Hepatocyte (in vitro differentiated cells): ENCODE measurements around the gene S100A3. TPM values are rescaled to one million over a fixed set of nuclear protein-coding genes. Genes with fewer than 3 reads are reported as not detected.

Experiments used
- DNase-seq: peaks from one replicate; pipeline ENCODE4 v3.0.0-alpha.2; 2016; ENCODE audit warnings: low spot score
- H2AFZ ChIP-seq: fragments of 200-600 bp; sonication (generic); 2 replicates; pipeline ENCODE4 v1.6.0; 2016; ENCODE audit warnings: antibody characterized with exemption, mild to moderate bottlenecking
- H3K27ac ChIP-seq: fragments of 200-600 bp; sonication (generic); 2 replicates; pipeline ENCODE4 v1.5.1; 2016; ENCODE audit warnings: mild to moderate bottlenecking
- H3K27me3 ChIP-seq: fragments of 200-600 bp; sonication (generic); 2 replicates; pipeline ENCODE4 v1.6.1; 2016
- H3K36me3 ChIP-seq: fragments of 200-600 bp; sonication (generic); replicated peaks from 2 replicates; pipeline ENCODE4 v1.5.1; 2016; ENCODE audit warnings: low read depth; ENCODE audit not compliant: insufficient read depth
- H3K4me1 ChIP-seq: fragments of 200-600 bp; sonication (generic); 2 replicates; pipeline ENCODE4 v1.5.1; 2016; ENCODE audit warnings: mild to moderate bottlenecking, moderate library complexity; ENCODE audit not compliant: insufficient read depth
- H3K4me2 ChIP-seq: fragments of 200-600 bp; sonication (generic); 2 replicates; pipeline ENCODE4 v1.6.0; 2016
- H3K4me3 ChIP-seq: fragments of 200-600 bp; sonication (generic); 2 replicates; pipeline ENCODE4 v1.5.1; 2016; ENCODE audit warnings: mild to moderate bottlenecking
- H3K79me2 ChIP-seq: fragments of 200-600 bp; sonication (generic); 2 replicates; pipeline ENCODE4 v1.6.0; 2017; ENCODE audit warnings: mild to moderate bottlenecking
- H3K9me2 ChIP-seq: fragments of 200-600 bp; sonication (generic); replicated peaks from 2 replicates; pipeline ENCODE4 v1.6.0; 2017; ENCODE audit warnings: mild to moderate bottlenecking; ENCODE audit not compliant: insufficient read depth
- H3K9me3 ChIP-seq: fragments of 200-600 bp; sonication (generic); 2 replicates; pipeline ENCODE4 v1.5.1; 2016; ENCODE audit warnings: low read depth, mild to moderate bottlenecking
- H4K20me1 ChIP-seq: fragments of 200-600 bp; sonication (generic); 2 replicates; pipeline ENCODE4 v1.6.0; 2016; ENCODE audit warnings: mild to moderate bottlenecking; ENCODE audit not compliant: insufficient read depth, poor library complexity, severe bottlenecking
- EZH2 ChIP-seq: fragments of 200-600 bp; sonication (generic); IDR thresholded peaks from 2 replicates; pipeline ENCODE4 v1.6.1; 2016; ENCODE audit warnings: antibody characterized with exemption, mild to moderate bottlenecking, borderline replicate concordance
- EZH2phosphoT487 ChIP-seq: fragments of 200-600 bp; sonication (generic); IDR thresholded peaks from one replicate; pipeline ENCODE4 v1.6.1; 2018; ENCODE audit warnings: antibody characterized with exemption, mild to moderate bottlenecking, low read depth, moderate library complexity; ENCODE audit not compliant: unreplicated experiment, severe bottlenecking
- WGBS: methylation state at CpG from one replicate; pipeline ENCODE4 v1.1.6; 2016; ENCODE audit warnings: low lambda C conversion rate; ENCODE audit errors: missing lambda C conversion rate; 5-methylcytosine and 5-hydroxymethylcytosine counted together
- polyA plus RNA-seq: library from polyadenylated mRNA; unstranded; fragments of >200 nt; fragmentation: Nextera tagmentation; extraction: Ambion mirVana; gene quantifications from 2 replicates; pipeline ENCODE4 v1.2.1, GENCODE V29; 2016
- total RNA-seq: library from RNA; depleted of rRNA; stranded (reverse); fragments of >200 nt; gene quantifications from 2 replicates; pipeline ENCODE4 v1.2.3, GENCODE V29; 2014
- TF ChIP-seq, protein P1 (sequence below): fragments of 200-600 bp; sonication (generic); IDR thresholded peaks from 2 replicates; pipeline ENCODE4 v1.5.1; 2016; ENCODE audit warnings: antibody characterized with exemption, mild to moderate bottlenecking; ENCODE audit not compliant: poor library complexity

The S100A3 gene
- total and polyA plus RNA-seq, 2 experiments from 2014 or later, result 1.9 to 2.7 TPM

GRCh38 chr1:153546796-153547559, 2.1 kb downstream of the S100A3 start:
- no peak for DNase-seq
- Histone ChIP-seq H3K9me3 (no peaks in the 10 kb centered on the region), H3K4me2 (peak overlapping the region; percentile 63), H4K20me1 (no peaks in the 10 kb centered on the region), H3K4me1 (peaks cover 69% of the 10 kb centered on the region), H3K9me2 (no peaks in the 10 kb centered on the region), H3K27ac (peak overlapping the region; percentile 97), H2AFZ (no peak overlapping the region), H3K79me2 (peaks cover 9% of the 10 kb centered on the region), H3K4me3 (no peak overlapping the region), H3K36me3 (no peaks in the 10 kb centered on the region), H3K27me3 (no peaks in the 10 kb centered on the region)
- WGBS, result 64% methylated on average over 14 of the region's 14 CpGs
- TF ChIP-seq EZH2 (no peak), EZH2phosphoT487 (no peak)
- TF ChIP-seq, protein P1, sequence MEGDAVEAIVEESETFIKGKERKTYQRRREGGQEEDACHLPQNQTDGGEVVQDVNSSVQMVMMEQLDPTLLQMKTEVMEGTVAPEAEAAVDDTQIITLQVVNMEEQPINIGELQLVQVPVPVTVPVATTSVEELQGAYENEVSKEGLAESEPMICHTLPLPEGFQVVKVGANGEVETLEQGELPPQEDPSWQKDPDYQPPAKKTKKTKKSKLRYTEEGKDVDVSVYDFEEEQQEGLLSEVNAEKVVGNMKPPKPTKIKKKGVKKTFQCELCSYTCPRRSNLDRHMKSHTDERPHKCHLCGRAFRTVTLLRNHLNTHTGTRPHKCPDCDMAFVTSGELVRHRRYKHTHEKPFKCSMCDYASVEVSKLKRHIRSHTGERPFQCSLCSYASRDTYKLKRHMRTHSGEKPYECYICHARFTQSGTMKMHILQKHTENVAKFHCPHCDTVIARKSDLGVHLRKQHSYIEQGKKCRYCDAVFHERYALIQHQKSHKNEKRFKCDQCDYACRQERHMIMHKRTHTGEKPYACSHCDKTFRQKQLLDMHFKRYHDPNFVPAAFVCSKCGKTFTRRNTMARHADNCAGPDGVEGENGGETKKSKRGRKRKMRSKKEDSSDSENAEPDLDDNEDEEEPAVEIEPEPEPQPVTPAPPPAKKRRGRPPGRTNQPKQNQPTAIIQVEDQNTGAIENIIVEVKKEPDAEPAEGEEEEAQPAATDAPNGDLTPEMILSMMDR, result no peak

DNA sequence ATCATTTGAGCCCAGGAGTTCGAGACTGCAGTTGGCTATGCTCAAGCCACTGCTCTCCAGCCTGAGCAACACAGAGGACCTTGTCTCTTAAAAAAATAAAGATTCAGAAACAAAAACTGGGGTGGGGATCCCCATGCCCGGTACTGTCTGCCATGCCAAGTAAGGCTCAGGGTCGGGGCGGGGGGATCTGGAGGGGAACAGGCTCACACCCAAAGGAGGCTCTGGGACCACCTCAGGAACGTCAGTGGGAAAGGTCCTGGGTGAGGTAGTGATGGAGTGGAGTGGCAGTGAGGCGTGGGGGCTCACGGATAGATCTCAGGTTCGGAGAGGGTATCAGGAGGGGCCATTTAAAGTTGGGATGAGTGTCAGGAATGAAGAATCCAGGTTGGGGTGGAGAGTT, 2.7 kb downstream of the S100A3 start:
- Histone ChIP-seq H3K4me2 (peak overlapping the region; percentile 63), H3K4me3 (no peak overlapping the region), H2AFZ (no peak overlapping the region), H3K4me1 (peaks cover 69% of the 10 kb centered on the region), H3K27me3 (no peaks in the 10 kb centered on the region), H3K36me3 (no peaks in the 10 kb centered on the region), H3K79me2 (peaks cover 9% of the 10 kb centered on the region), H3K27ac (peak overlapping the region; percentile 97), H3K9me3 (no peaks in the 10 kb centered on the region), H3K9me2 (no peaks in the 10 kb centered on the region), H4K20me1 (no peaks in the 10 kb centered on the region)
- WGBS, result 92% methylated on average over 8 of the region's 8 CpGs
- no peak for DNase-seq
- no peak for TF ChIP-seq EZH2phosphoT487

DNA sequence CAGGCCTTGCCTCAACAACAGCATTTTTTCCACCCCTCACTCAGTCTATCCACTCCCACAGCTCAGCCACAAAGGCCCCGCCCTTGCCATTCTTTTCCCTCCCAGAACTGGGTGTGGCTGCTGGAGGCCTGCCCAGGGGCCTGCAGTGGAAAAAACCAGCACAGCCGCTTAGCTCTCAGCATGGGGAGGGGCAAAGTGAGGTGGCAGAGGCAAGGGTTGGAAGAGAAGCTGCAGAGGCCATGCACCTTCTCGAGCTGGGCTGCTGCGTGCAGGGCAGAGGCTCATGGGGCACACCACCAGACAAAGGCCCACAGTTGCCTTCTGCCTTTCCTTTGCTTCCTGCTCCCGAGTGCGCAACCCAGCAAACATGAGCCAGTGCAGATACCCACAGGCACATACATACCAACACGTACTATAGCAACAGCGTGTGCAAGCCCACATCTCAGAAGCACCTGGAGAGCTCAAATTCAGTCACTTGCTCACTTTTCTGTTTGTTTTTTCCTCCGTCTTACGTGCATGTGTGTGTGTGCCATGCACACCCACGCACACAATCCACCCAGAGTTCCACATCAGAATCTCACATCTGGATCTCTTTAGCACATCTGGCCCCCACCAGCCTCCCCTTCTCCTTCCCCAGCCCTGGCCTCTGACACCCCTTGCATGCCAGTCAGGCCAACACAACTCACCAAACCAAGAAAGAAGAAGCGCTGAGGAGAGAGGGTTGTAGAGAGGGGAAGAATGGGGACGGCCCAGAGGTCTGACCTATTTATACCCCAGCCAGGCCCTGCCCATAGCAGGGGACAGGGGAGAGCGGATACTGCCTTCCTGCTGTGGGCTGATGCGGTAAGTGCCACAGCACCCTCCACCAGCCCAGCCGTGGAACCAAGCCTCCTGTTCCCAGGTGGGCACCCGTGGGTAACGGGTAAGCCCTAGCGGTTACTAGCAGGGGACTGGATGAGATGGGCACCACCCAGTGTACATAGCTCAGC, 3.7 kb downstream of the S100A3 start, which contains the start of gene S100A4:
Gene S100A4 (minus strand): TSS at position 740 of the 989 bp plus-strand sequence. CDS start 1,012 bp downstream, outside the sequence.
- Histone ChIP-seq H3K4me1 (peaks cover 69% of the 10 kb centered on the region), H3K9me2 (no peaks in the 10 kb centered on the region), H4K20me1 (no peaks in the 10 kb centered on the region), H3K36me3 (no peaks in the 10 kb centered on the region), H3K4me3 (no peak within 1 kb of the TSS), H3K27me3 (no peaks in the 10 kb centered on the region), H2AFZ (peak within 1 kb of the TSS; percentile 21), H3K79me2 (peaks cover 9% of the 10 kb centered on the region), H3K4me2 (peak within 1 kb of the TSS; percentile 72), H3K9me3 (no peaks in the 10 kb centered on the region), H3K27ac (peak within 1 kb of the TSS; percentile 97)
- TF ChIP-seq EZH2phosphoT487 (no peak), EZH2 (no peak)
- TF ChIP-seq, protein P1, result no peak
- 34% methylated on average over 19 of the region's 19 CpGs for WGBS
- peak; percentile 97 for DNase-seq
